ENCODE measurements around the gene ZNF629.

- TF ChIP-seq CTCF (conservative IDR thresholded peaks at IDR 0.05 in 1 of 2, IDR thresholded peaks at IDR 0.05 in 1 of 2; ENCODE audit: low read depth in 1 of 2, low read length in 2 of 2) (no peak), EZH2 (IDR thresholded peaks at IDR 0.05; ENCODE audit: low read length, missing control alignments) (no peak)
These were observed 57.9 kb downstream of the ZNF629 start for GRCh38 chr16:30728899-30729672.
